ENCODE data around the gene IQCH. TPM values are rescaled to one million over a fixed set of nuclear protein-coding genes. Genes with fewer than 3 reads are reported as not detected.

Gene IQCH
- polyA plus RNA-seq, 1 of the 3 experiments (the other 2 are of a cell fraction): 0.81 TPM

- Histone ChIP-seq H3K79me2 (ENCODE audit: insufficient read depth) (no peaks in the 10 kb centered on the region), H3K4me3 (ENCODE audit: low read depth in 2 of 2, low read length in 1 of 2) (no peak overlapping the region), H4K20me1 (ENCODE audit: insufficient read depth) (no peaks in the 10 kb centered on the region), H3K9me2 (no peaks in the 10 kb centered on the region), H3K36me3 (replicated peaks in 1 of 2; ENCODE audit: control insufficient read depth in 1 of 2, insufficient read depth in 2 of 2, low read length in 1 of 2) (no peaks in the 10 kb centered on the region), H2AFZ (ENCODE audit: low read depth) (no peak overlapping the region), H3K4me1 (ENCODE audit: control insufficient read depth in 1 of 2, insufficient read depth in 2 of 2, low read depth in 1 of 2, low read length in 1 of 2) (no peaks in the 10 kb centered on the region; a peak in 1 of 4 replicates), H3F3A (replicated peaks; ENCODE audit: insufficient read depth) (no peaks in the 10 kb centered on the region), H3K27me3 (ENCODE audit: insufficient read depth) (no peaks in the 10 kb centered on the region), H3K4me2 (no peak overlapping the region), H3K9me3 (no peaks in the 10 kb centered on the region), H3K27ac (ENCODE audit: low read depth in 2 of 2, low read length in 1 of 2) (no peak overlapping the region), H3K9ac (no peak overlapping the region)
- CTCF ChIA-PET: interaction anchor here (1.0 to 2.2 kb wide), 5 partner anchors 38 to 888 kb away, joined by 3 to 6 read pairs (median 4); no protein-coding TSS in a partner anchor
- no peak for DNase-seq
- no peak for TF ChIP-seq NRF1 (IDR thresholded peaks at IDR 0.05; ENCODE audit: low read depth, low read length)
- TF ChIP-seq, protein P1, sequence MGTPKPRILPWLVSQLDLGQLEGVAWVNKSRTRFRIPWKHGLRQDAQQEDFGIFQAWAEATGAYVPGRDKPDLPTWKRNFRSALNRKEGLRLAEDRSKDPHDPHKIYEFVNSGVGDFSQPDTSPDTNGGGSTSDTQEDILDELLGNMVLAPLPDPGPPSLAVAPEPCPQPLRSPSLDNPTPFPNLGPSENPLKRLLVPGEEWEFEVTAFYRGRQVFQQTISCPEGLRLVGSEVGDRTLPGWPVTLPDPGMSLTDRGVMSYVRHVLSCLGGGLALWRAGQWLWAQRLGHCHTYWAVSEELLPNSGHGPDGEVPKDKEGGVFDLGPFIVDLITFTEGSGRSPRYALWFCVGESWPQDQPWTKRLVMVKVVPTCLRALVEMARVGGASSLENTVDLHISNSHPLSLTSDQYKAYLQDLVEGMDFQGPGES (IDR thresholded peaks at IDR 0.05; ENCODE audit: low read depth, low read length): no peak
- no peak for TF ChIP-seq TEAD4 (IDR thresholded peaks at IDR 0.05; ENCODE audit: borderline replicate concordance, insufficient read depth)
- no peak for TF ChIP-seq RXRA (IDR thresholded peaks at IDR 0.05; ENCODE audit: borderline replicate concordance, low read depth)
- TF ChIP-seq SMC3 (IDR thresholded peaks at IDR 0.05; ENCODE audit: low read depth, low read length): no peak
- TF ChIP-seq ELF1 (IDR thresholded peaks at IDR 0.05): no peak
- no peak for TF ChIP-seq GATA2 (CRISPR knock-in tag; IDR thresholded peaks at IDR 0.05)
- TF ChIP-seq MEF2A (IDR thresholded peaks at IDR 0.05; ENCODE audit: borderline replicate concordance, low read depth): no peak
- TF ChIP-seq POLR2AphosphoS5 (IDR thresholded peaks at IDR 0.05; ENCODE audit: low read depth, low read length): no peak
- no peak for TF ChIP-seq RAD21 (IDR thresholded peaks at IDR 0.05; ENCODE audit: low read length)
- no peak for TF ChIP-seq YY1 (IDR thresholded peaks at IDR 0.05; ENCODE audit: low read depth)
- TF ChIP-seq, protein P2, sequence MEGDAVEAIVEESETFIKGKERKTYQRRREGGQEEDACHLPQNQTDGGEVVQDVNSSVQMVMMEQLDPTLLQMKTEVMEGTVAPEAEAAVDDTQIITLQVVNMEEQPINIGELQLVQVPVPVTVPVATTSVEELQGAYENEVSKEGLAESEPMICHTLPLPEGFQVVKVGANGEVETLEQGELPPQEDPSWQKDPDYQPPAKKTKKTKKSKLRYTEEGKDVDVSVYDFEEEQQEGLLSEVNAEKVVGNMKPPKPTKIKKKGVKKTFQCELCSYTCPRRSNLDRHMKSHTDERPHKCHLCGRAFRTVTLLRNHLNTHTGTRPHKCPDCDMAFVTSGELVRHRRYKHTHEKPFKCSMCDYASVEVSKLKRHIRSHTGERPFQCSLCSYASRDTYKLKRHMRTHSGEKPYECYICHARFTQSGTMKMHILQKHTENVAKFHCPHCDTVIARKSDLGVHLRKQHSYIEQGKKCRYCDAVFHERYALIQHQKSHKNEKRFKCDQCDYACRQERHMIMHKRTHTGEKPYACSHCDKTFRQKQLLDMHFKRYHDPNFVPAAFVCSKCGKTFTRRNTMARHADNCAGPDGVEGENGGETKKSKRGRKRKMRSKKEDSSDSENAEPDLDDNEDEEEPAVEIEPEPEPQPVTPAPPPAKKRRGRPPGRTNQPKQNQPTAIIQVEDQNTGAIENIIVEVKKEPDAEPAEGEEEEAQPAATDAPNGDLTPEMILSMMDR (IDR thresholded peaks at IDR 0.05): no peak
- TF ChIP-seq GABPA (IDR thresholded peaks at IDR 0.05; ENCODE audit: low read depth): no peak
- TF ChIP-seq, protein P3, sequence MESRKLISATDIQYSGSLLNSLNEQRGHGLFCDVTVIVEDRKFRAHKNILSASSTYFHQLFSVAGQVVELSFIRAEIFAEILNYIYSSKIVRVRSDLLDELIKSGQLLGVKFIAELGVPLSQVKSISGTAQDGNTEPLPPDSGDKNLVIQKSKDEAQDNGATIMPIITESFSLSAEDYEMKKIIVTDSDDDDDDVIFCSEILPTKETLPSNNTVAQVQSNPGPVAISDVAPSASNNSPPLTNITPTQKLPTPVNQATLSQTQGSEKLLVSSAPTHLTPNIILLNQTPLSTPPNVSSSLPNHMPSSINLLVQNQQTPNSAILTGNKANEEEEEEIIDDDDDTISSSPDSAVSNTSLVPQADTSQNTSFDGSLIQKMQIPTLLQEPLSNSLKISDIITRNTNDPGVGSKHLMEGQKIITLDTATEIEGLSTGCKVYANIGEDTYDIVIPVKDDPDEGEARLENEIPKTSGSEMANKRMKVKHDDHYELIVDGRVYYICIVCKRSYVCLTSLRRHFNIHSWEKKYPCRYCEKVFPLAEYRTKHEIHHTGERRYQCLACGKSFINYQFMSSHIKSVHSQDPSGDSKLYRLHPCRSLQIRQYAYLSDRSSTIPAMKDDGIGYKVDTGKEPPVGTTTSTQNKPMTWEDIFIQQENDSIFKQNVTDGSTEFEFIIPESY (IDR thresholded peaks at IDR 0.05; ENCODE audit: borderline replicate concordance, low read depth): no peak
- TF ChIP-seq RFX5 (IDR thresholded peaks at IDR 0.05; ENCODE audit: low read length): no peak
- no peak for TF ChIP-seq NFIC (IDR thresholded peaks at IDR 0.05; ENCODE audit: borderline replicate concordance)
- TF ChIP-seq, protein P4, sequence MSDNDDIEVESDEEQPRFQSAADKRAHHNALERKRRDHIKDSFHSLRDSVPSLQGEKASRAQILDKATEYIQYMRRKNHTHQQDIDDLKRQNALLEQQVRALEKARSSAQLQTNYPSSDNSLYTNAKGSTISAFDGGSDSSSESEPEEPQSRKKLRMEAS (IDR thresholded peaks at IDR 0.05; ENCODE audit: low read depth): no peak
- TF ChIP-seq REST (IDR thresholded peaks at IDR 0.05; ENCODE audit: low read depth, low read length): no peak
- no peak for TF ChIP-seq SIN3A (IDR thresholded peaks at IDR 0.05; ENCODE audit: borderline replicate concordance, low read depth, low read length)
- TF ChIP-seq FOXJ3 (CRISPR knock-in tag; IDR thresholded peaks at IDR 0.05): no peak
- POLR2A ChIA-PET: no interaction called here
- 75% methylated on average over 1 of the region's 1 CpG for WGBS (ENCODE audit: low lambda C conversion rate)
These were observed 241.0 kb downstream of the IQCH start for GRCh38 chr15:67495585-67495984.
